ENCODE data around the gene MCC. TPM values are rescaled to one million over a fixed set of nuclear protein-coding genes. Genes with fewer than 3 reads are reported as not detected.

The MCC gene
- total and polyA plus RNA-seq, 2 of the 4 experiments (the other 2 are of a cell fraction), result 5.0 to 20.6 TPM

GRCh38 chr5:113236536-113237288 is 251.5 kb downstream of the MCC start:
- CTCF ChIA-PET, result no interaction called here
- in situ Hi-C loops (cut with MboI; ENCODE audit: low sequenced_read_pairs), result no loop called here

More at GRCh38 chr5:113236536-113237288, 251.5 kb downstream of the MCC start:
- intact Hi-C loops (cut with micrococcal nuclease), result no loop called here
- Histone ChIP-seq H2BK120ac (ENCODE audit: low read depth, low read length) (no peak overlapping the region), H2BK5ac (ENCODE audit: low read depth, low read length, poor library complexity, severe bottlenecking) (no peak overlapping the region), H3K4me2 (ENCODE audit: low read depth, low read length) (no peak overlapping the region), H3K36me3 (ENCODE audit: control insufficient read depth, insufficient read depth, low read length) (no peaks in the 10 kb centered on the region), H3K4me1 (ENCODE audit: control insufficient read depth, insufficient read depth, low read length) (peaks cover 9% of the 10 kb centered on the region), H4K5ac (ENCODE audit: low read depth, low read length) (no peak overlapping the region), H2AK9ac (replicated peaks; ENCODE audit: low read depth, low read length, poor library complexity) (no peak overlapping the region), H3K27me3 (ENCODE audit: control insufficient read depth, insufficient read depth, low read length) (no peaks in the 10 kb centered on the region), H3K56ac (ENCODE audit: extremely low read depth, insufficient read depth, low read length) (no peak overlapping the region), H2AFZ (replicated peaks; ENCODE audit: low read length, poor library complexity) (no peak overlapping the region), H2BK20ac (ENCODE audit: low read depth, low read length) (no peak overlapping the region), H4K20me1 (ENCODE audit: insufficient read depth, low read length) (peaks cover 3% of the 10 kb centered on the region), H3K4ac (ENCODE audit: low read depth, low read length) (no peak overlapping the region), H2BK15ac (ENCODE audit: low read depth, low read length) (no peak overlapping the region), H3K79me1 (ENCODE audit: low read depth in 1 of 2, low read length in 2 of 2) (peaks cover 15 to 16% of the 10 kb centered on the region in 2 experiments; a peak in 3 of 4 replicates), H2AK5ac (ENCODE audit: low read depth, low read length) (no peak overlapping the region), H4K8ac (ENCODE audit: low read depth in 2 of 2, low read length in 2 of 2) (no peak overlapping the region), H3K9me3 (ENCODE audit: control insufficient read depth, insufficient read depth, low read length) (no peaks in the 10 kb centered on the region), H3K27ac (ENCODE audit: insufficient read depth, low read length) (no peak overlapping the region), H3K18ac (ENCODE audit: low read depth, low read length) (no peak overlapping the region), H3K9me1 (ENCODE audit: insufficient read depth, low read length) (no peaks in the 10 kb centered on the region), H4K91ac (ENCODE audit: insufficient read depth, low read depth, low read length) (no peak overlapping the region), H3K14ac (replicated peaks; ENCODE audit: low read depth, low read length) (no peak overlapping the region), H3K4me3 (ENCODE audit: insufficient read depth, low read depth, low read length) (no peak overlapping the region), H3K23ac (ENCODE audit: low read depth, low read length) (no peak overlapping the region), H3K9ac (ENCODE audit: low read depth, low read length) (no peak overlapping the region)
- dilution Hi-C loops (cut with HindIII; ENCODE audit: low sequenced_read_pairs, unreplicated experiment), result no loop called here
- no peak for DNase-seq
- BruUV-seq (replicated peaks), result no TSS peak
- WGBS, 2 experiments (ENCODE audit: extremely low coverage in 2 of 2, insufficient read length in 1 of 2), result no CpG with 5 or more reads among the region's 10 CpGs
- no peak for ATAC-seq (ENCODE audit: low read depth)
- POLR2A ChIA-PET (ENCODE audit: unreplicated experiment), result no interaction called here
- TF ChIP-seq RFX5 (IDR thresholded peaks at IDR 0.05; ENCODE audit: low read depth, low read length) (no peak), FOS (IDR thresholded peaks at IDR 0.05; ENCODE audit: low read depth, low read length) (no peak), MAFK (IDR thresholded peaks at IDR 0.05; ENCODE audit: low read depth, low read length) (no peak), POLR2A (IDR thresholded peaks at IDR 0.05; ENCODE audit: low read depth, low read length) (no peak), CTCF (conservative IDR thresholded peaks at IDR 0.05; ENCODE audit: low read depth, low read length) (no peak), CHD1 (IDR thresholded peaks at IDR 0.05; ENCODE audit: low read depth, low read length) (no peak), USF2 (IDR thresholded peaks at IDR 0.05; ENCODE audit: low read depth, low read length) (no peak), BHLHE40 (IDR thresholded peaks at IDR 0.05; ENCODE audit: low read depth, low read length) (no peak)
